A375 (cell line): ENCODE data around the gene LRRC52. TPM values are rescaled to one million over a fixed set of nuclear protein-coding genes. Genes with fewer than 3 reads are reported as not detected.

ENCODE experiments used
- total RNA-seq: library from RNA; depleted of rRNA; stranded (reverse); fragments of >200 nt; shearing (Covaris generic); gene quantifications from 2 replicates; pipeline ENCODE4 v1.2.3, GENCODE V29; 2014; rRNA removed

LRRC52 gene, protein sequence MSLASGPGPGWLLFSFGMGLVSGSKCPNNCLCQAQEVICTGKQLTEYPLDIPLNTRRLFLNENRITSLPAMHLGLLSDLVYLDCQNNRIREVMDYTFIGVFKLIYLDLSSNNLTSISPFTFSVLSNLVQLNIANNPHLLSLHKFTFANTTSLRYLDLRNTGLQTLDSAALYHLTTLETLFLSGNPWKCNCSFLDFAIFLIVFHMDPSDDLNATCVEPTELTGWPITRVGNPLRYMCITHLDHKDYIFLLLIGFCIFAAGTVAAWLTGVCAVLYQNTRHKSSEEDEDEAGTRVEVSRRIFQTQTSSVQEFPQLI
- not detected in 2 replicates for total RNA-seq

DNA sequence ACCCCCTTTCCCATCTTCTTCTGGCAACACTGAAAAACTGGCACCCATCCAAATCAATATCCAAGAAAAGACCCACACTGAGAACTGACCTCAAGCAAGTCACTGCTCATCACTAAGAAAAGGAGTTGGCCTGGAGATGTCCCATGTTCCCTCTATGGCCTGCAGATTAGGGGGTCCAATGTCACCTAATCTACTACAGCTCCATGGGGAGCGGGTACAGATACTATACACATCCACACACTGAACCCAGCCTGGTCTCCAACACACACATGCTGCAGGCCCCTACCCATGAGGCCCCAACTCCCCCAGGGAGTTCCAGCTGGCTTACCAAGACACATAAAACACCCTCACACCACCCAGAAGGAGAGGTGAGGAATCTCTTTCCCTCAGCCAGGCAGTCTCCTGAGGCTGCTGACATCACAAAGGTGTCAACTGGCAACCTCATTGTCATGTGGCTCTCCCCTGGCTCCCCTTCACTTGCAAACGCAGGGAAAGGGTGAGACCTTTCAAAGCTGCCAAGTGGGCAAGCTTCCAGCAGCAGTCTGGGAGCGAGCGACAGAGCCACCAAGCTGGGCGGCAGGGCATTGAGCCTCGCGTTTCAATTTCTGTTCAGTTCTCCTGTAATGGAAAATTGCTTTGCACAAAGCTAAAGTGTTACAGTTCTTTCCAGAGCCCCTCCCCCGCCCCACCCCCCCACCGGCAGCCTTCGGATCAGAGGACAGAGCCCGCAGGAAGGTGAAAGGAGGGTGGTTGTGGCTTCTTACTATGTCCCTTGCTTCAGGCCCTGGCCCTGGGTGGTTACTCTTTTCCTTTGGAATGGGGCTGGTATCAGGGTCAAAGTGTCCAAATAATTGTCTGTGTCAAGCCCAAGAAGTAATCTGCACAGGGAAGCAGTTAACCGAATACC, at the start of gene LRRC52:
LRRC52 (plus strand) TSS at position 469 of the 907 bp plus-strand sequence; CDS start at position 766, 297 bp downstream.

Other genes starting within 250 kb of the LRRC52 start
- not detected in 2 replicates for gene LMX1A, start 187.3 kb upstream of the LRRC52 start, total RNA-seq
- gene RXRG, start 98.9 kb upstream of the LRRC52 start, total RNA-seq: 6.2 and 7.2 TPM in 2 replicates
- gene MGST3, start 87.2 kb downstream of the LRRC52 start, total RNA-seq: 59.0 and 59.6 TPM in 2 replicates
- gene ALDH9A1, start 154.6 kb downstream of the LRRC52 start, total RNA-seq: 60.0 and 81.9 TPM in 2 replicates
- gene TMCO1, start 224.9 kb downstream of the LRRC52 start, total RNA-seq: 73.7 and 99.1 TPM in 2 replicates